ENCODE measurements around the gene YIF1B. TPM values are rescaled to one million over a fixed set of nuclear protein-coding genes. Genes with fewer than 3 reads are reported as not detected.

The YIF1B gene
- total and polyA plus RNA-seq, 4 donors, result 22.0 to 107 (median 53.7) TPM

DNA sequence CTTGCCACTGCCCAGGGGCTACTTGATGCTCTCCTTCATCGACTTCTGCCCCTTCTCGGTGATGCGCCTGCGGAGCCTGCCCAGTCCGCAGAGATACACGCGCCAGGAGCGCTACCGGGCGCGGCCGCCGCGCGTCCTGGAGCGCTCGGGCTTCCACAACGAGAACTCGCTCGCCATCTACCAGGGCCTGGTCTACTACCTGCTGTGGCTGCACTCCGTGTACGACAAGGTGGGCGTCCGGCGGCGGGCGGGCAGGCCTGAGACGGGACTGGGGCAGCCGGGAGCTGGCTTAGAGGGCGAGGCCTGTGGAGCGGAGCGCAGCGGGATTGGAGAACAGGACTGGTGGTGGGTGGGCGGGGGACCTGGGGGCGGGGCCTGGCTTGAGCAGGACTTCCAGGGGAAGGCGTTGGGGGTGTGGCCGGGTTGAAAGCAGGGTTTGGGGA lies 45.9 kb upstream of the YIF1B start:
- TF ChIP-seq, protein P1, sequence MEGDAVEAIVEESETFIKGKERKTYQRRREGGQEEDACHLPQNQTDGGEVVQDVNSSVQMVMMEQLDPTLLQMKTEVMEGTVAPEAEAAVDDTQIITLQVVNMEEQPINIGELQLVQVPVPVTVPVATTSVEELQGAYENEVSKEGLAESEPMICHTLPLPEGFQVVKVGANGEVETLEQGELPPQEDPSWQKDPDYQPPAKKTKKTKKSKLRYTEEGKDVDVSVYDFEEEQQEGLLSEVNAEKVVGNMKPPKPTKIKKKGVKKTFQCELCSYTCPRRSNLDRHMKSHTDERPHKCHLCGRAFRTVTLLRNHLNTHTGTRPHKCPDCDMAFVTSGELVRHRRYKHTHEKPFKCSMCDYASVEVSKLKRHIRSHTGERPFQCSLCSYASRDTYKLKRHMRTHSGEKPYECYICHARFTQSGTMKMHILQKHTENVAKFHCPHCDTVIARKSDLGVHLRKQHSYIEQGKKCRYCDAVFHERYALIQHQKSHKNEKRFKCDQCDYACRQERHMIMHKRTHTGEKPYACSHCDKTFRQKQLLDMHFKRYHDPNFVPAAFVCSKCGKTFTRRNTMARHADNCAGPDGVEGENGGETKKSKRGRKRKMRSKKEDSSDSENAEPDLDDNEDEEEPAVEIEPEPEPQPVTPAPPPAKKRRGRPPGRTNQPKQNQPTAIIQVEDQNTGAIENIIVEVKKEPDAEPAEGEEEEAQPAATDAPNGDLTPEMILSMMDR (IDR thresholded peaks at IDR 0.05; ENCODE audit: control extremely low read depth, extremely low read depth), result no peak
- 0 to 1% methylated on average over 31 to 37 of the region's 37 CpGs for WGBS, 2 donors
- Histone ChIP-seq H3K4me1 (ENCODE audit: control insufficient read depth in 5 of 5, insufficient read depth in 5 of 5, low read length in 5 of 5) (peaks cover 0 to 12% (median 0%) of the 10 kb centered on the region in 5 donors), H3K9ac (ENCODE audit: insufficient read depth in 1 of 2, low read length in 2 of 2) (no peak overlapping the region), H3K4me3 (peak overlapping the region; percentile 68), H3K27ac (ENCODE audit: low read depth in 1 of 2, low read length in 1 of 2) (no peak overlapping the region), H3K9me3 (ENCODE audit: control insufficient read depth in 4 of 4, insufficient read depth in 3 of 4, low read length in 3 of 4) (no peaks in the 10 kb centered on the region), H3K36me3 (ENCODE audit: control insufficient read depth in 4 of 4, insufficient read depth in 4 of 4, low read length in 4 of 4) (no peaks in the 10 kb centered on the region), H3K27me3 (ENCODE audit: control insufficient read depth in 3 of 3, insufficient read depth in 3 of 3, low read length in 2 of 3) (peaks cover 0 to 28% (median 12%) of the 10 kb centered on the region in 3 donors)
- DNase-seq (peak; percentile 80 to 86 (median 81)), ATAC-seq (ENCODE audit: insufficient read depth, low FRiP score) (peak; percentile 91)

DNA sequence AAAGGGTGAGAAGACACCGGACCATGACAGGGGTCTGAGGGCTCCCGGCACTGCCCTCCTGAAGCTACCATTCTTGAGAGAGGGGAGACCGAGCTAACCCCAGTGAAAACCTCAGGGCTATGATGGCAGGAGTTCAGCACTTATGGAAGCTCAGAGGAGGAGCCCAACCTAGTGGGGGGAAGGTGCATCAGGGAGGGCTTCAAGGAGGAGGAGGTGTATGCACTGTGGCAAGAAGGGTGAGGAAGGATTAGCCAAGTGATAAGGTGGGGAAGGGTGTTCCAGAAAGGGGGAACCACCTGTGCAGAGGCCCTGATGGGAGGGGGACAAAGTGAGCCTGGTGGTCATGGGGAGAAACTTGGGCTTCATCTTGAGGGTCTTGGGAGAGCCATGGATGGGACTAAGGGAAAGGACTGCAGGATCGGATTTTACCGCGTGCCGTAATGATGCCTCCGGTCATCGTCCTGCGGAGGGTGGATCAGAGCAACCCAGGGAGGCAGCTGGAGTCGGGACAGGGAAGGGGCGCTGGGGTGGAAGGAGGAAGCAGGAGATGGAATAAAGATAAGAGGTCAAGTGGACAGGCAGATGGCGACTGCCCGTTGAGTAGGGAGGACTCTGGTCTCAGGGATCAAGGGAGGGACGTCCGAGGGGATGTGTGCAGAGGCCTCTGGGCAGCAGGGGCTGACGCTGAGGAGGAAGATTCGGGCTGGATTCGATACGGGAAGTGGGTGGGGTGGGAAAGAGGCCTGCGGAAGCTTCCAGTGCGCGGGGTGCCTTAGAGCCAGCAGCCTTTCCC lies 45.3 kb upstream of the YIF1B start:
- no peaks in the 10 kb centered on the region for H3K9me3 ChIP-seq (ENCODE audit: control insufficient read depth in 4 of 4, insufficient read depth in 3 of 4, low read length in 3 of 4)
- no peak overlapping the region for H3K27ac ChIP-seq (ENCODE audit: low read depth in 1 of 2, low read length in 1 of 2)
- 19% methylated on average over 23 of the region's 23 CpGs for WGBS, 2 donors
- peaks cover 0 to 32% (median 12%) of the 10 kb centered on the region in 3 donors for H3K27me3 ChIP-seq (ENCODE audit: control insufficient read depth in 3 of 3, insufficient read depth in 3 of 3, low read length in 2 of 3)
- TF ChIP-seq, protein P1 (IDR thresholded peaks at IDR 0.05; ENCODE audit: control extremely low read depth, extremely low read depth), result no peak
- H3K4me1 ChIP-seq (ENCODE audit: control insufficient read depth in 5 of 5, insufficient read depth in 5 of 5, low read length in 5 of 5), result peaks cover 0 to 12% (median 0%) of the 10 kb centered on the region in 5 donors
- H3K9ac ChIP-seq (ENCODE audit: insufficient read depth in 1 of 2, low read length in 2 of 2), result no peak overlapping the region
- no peak for ATAC-seq (ENCODE audit: insufficient read depth, low FRiP score)
- no peaks in the 10 kb centered on the region for H3K36me3 ChIP-seq (ENCODE audit: control insufficient read depth in 4 of 4, insufficient read depth in 4 of 4, low read length in 4 of 4)
- DNase-seq, result no peak
- peak overlapping the region; percentile 33 for H3K4me3 ChIP-seq

DNA sequence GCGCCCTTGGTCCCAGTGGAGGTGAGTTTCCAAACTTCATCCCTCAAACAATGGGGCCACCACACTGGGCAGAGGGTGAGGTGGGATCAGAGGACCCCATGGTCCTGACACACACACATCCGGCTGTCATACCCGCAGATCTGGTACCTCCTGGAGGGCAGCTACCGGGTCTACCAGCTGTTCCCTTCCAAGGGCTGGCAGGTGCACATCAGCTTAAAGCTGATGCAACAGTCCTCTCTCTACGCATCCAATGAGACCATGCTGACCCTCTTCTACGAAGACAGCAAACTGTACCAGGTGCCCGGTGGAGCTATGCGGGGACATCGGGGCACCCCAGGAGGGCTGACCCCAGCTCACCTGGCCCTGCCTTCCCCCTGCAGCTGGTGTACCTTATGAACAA lies 44.6 kb upstream of the YIF1B start:
- Histone ChIP-seq H3K4me1 (ENCODE audit: control insufficient read depth in 5 of 5, insufficient read depth in 5 of 5, low read length in 5 of 5) (peaks cover 0 to 12% (median 0%) of the 10 kb centered on the region in 5 donors), H3K9me3 (ENCODE audit: control insufficient read depth in 4 of 4, insufficient read depth in 3 of 4, low read length in 3 of 4) (no peaks in the 10 kb centered on the region), H3K27me3 (ENCODE audit: control insufficient read depth in 3 of 3, insufficient read depth in 3 of 3, low read length in 2 of 3) (peaks cover 0 to 32% (median 16%) of the 10 kb centered on the region in 3 donors), H3K9ac (ENCODE audit: insufficient read depth in 1 of 2, low read length in 2 of 2) (no peak overlapping the region), H3K27ac (ENCODE audit: low read depth in 1 of 2, low read length in 1 of 2) (no peak overlapping the region), H3K36me3 (ENCODE audit: control insufficient read depth in 4 of 4, insufficient read depth in 4 of 4, low read length in 4 of 4) (no peaks in the 10 kb centered on the region), H3K4me3 (no peak overlapping the region)
- ATAC-seq (ENCODE audit: insufficient read depth, low FRiP score), result no peak
- TF ChIP-seq, protein P1 (IDR thresholded peaks at IDR 0.05; ENCODE audit: control extremely low read depth, extremely low read depth), result no peak
- no peak for DNase-seq
- WGBS, 2 donors, result 80 to 91% methylated on average over 9 of the region's 9 CpGs

Data from lung (tissue), 12 donors.